H4 (cell line): ENCODE measurements around the gene EEF1AKMT1. TPM values are rescaled to one million over a fixed set of nuclear protein-coding genes. Genes with fewer than 3 reads are reported as not detected.
"Not testable (repeated sequence)": the region's sequence is repeated elsewhere in the genome, so short reads cannot be mapped to it uniquely, and the experiment has no call there.

Source experiments
- DNase-seq: peaks from one replicate; pipeline ENCODE4 v3.0.0-alpha.2; 2015; ENCODE audit warnings: low spot score
- total RNA-seq: library from RNA; depleted of rRNA; stranded (reverse); fragments of >200 nt; shearing (Covaris generic); gene quantifications from 2 replicates; pipeline ENCODE4 v1.2.3, GENCODE V29; 2014; rRNA removed

Gene EEF1AKMT1
- total RNA-seq, 1 experiment from 2014 or later: 5.9 TPM

DNA sequence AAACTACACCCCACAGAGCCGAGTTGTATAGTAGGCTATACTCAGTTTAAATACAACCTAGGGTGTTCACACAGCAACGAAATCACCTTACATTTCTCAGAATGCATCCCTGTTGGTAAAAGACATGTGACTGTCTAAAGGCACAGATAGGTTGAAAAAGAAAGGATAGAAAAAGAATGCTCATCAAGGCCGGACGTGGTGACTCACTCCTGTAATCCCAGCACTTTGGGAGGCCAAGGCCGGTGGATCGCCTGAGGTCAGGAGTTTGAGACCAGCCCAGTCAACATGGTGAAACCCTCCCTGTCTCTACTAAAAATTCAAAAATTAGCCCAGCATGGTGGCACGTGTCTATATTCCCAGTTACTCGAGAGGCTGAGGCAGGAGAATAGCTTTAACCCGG is 74.0 kb downstream of the EEF1AKMT1 start:
- no peak for DNase-seq

- no peak for DNase-seq
Observed at GRCh38 chr13:20696073-20696472, 77.7 kb downstream of the EEF1AKMT1 start.

- DNase-seq: no peak
Observed at GRCh38 chr13:20691616-20692015, 82.1 kb downstream of the EEF1AKMT1 start.

DNA sequence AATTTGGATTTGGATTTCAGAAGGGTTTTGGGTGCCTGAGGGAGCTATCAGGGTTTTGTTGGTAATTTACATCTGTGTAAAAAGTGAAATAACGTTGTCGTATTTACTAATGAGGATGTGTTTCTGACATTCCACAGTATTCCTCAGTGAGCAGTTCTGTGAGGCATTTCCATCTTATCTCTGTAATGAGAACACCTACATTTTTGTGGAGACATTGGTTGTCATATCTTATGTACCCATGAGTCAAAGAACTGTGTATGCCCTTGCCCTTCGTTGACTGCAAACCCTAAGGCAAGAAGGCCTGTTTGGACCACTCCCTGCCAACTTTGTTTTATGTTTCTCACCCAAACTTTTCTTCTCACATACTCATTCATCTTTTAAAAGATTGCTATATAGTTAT is 84.5 kb downstream of the EEF1AKMT1 start:
- DNase-seq: no peak

DNA sequence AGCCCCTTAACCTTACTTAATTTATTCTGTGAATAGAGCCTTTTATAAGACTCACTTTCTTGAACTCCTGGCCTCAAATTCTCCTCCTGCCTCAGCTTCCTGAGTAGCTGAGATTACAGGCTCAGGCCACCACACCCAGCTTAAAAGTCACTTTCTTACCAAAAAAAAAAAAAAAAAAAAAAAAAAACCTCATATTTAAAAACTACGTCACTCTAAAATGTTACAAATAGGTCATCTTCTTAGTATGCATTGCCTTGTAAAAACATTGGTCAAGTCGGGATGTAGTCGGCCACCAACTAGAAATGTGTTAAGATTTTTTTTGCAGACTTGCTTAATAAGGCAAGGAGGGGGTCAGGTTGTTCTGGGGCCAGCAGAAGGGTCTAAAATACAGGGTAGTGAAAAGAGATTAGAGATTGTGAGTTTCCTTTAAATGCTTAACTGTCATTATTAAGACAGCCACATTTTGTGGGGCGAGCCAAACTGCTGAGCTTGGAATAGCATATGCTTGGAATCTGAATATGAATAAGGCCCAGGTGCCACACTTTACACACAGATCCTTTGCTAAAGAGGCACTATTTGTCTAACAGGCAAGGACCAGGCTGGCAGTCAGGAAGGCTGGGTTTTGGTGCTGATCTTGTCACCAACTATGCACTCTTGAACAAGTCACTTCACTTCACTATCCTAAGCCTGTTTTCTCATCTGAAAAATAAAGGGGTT is 86.7 kb downstream of the EEF1AKMT1 start:
- DNase-seq: no peak

DNA sequence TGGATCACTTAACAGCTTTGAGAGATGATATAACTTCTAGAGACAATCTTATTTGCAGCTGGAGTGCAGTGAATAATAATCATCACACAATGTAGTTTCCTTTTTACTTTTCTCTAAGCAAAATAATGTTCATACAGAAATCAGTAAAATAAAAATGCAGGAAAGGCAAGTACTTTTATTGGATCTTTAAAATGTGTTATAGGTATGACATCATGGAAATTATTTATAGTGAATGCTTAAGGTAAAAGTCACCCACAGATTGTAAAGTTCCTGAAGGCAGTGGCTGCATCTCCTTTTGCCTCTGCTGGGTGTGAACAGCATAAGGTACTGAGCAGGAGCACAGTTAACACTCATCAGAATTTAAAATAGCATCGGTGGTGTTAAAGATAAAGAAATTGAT is 87.6 kb downstream of the EEF1AKMT1 start:
- no peak for DNase-seq

DNA sequence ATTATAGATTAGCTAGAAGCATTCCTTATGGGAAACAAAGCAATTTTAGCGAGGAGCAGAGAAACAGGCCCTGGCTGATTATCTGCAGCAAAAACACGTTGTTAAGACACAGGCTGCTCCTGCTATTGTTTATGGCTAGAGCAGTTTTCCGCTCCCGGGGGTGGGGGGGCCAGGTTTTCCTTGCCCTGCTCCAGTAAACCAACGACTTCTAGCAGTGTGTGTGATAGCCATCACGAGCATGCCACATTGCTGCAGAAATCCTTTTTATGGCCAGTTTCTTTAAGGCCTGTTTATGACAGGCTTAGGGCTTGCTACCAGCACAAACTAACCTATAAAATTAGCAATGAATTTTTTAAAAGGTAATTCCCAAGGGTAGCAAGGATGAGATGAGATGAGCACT is 88.7 kb downstream of the EEF1AKMT1 start:
- no peak for DNase-seq

DNA sequence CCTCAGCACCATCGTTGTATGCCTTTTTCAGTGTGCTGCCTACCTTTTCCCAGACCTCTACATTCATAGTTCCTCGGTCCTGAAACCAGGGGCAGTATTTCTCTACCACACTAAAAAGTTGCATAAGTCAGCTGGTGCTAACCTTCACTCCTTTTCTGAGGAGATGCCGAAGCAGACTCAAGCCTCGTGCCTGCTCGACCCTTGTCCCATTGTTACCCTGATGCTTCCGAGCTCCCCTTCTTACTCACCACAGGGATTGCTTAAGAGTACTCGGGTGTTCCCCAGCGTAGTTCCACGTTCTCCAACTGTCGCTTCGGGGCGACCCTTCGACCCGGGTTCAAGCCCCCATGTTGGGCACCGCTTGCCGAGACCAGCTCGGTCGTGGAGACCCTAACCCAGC is 89.2 kb downstream of the EEF1AKMT1 start:
- no peak for DNase-seq

DNA sequence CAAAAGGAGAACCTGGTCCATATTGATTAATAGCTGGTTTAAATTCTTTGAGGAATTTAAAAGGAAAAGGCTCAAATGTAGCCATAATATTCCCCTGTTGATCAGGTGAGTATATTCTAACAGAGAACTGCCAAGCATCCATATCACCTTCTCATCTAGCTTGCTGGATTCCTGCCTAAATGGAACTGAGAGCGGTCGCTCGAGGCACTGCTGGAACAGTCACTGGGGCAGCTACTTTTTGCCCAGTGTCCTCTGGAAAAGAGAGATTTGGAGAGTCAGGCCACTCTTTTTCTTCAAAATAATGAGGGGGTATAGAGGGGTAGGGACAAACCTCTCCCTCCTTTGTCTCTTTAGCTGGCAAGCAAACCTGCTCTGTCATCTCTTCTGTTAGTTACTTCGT is 89.7 kb downstream of the EEF1AKMT1 start:
- DNase-seq: no peak

- DNase-seq: no peak
Observed at GRCh38 chr13:20682061-20682460, 91.7 kb downstream of the EEF1AKMT1 start.

DNA sequence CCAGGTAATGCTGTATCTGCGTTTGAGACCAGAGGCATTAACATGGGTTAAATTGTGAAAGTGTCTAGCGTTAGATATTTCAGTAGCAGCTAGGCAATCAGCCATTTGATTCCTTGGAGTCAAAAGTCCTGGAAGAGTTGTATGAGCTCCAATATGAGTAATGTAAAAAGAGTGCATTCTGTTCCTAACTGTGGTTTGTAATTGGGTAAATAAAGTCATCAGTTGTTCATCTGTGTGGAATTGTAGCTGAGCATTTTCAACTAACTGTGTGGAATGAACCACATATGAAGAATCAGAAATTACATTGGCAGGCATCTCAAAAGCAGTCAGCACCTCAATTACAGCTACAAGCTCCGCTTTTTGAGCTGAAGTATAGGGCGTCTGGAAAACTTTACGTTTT is 92.3 kb downstream of the EEF1AKMT1 start:
- DNase-seq: not testable (repeated sequence)

- DNase-seq: no peak
Observed at GRCh38 chr13:20680416-20681080, 93.2 kb downstream of the EEF1AKMT1 start.

DNA sequence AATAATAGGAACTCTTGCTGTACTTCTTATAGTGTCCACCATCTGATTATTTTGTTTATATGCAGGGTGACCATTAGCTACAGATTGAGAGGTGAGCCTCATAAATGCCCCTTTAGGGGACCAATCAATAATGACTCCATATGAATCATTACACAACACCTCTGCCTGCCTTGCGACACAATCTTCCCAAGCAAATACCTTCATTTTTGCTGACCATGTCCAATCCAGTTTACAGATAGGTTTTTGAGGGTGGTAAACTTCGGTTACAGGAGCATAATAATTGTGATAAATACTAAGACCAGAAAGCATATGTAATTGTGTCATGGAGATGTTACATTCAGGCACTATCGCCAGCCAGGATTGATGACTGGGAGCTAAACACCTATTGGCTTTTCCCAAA is 93.9 kb downstream of the EEF1AKMT1 start:
- no peak for DNase-seq

Other genes starting within 250 kb of the EEF1AKMT1 start
- gene CRYL1, start 248.1 kb downstream of the EEF1AKMT1 start, total RNA-seq: 1.8 and 6.8 TPM in 2 replicates
- 7.3 and 8.7 TPM in 2 replicates for gene IFT88, start 206.8 kb downstream of the EEF1AKMT1 start, total RNA-seq
- gene IL17D, start 70.3 kb downstream of the EEF1AKMT1 start, total RNA-seq: 0.43 and 0.97 TPM in 2 replicates
- 8.3 and 10.4 TPM in 2 replicates for gene XPO4, start 128.8 kb upstream of the EEF1AKMT1 start, total RNA-seq